IPS DF 6.9 (cell line): Measurements from ENCODE around the gene HSPB7.
A peak's percentile ranks its signal among the peaks of the same experiment; 100 is the strongest.
"Not testable (repeated sequence)": the region's sequence is repeated elsewhere in the genome, so short reads cannot be mapped to it uniquely, and the experiment has no call there.

Experiments used
- DNase-seq: peaks from one replicate; pipeline ENCODE4 v3.0.0-alpha.2; 2013; ENCODE audit warnings: low read depth, low spot score
- H3K27ac ChIP-seq: one replicate; pipeline ENCODE4 v1.5.1; 2013; ENCODE audit warnings: low read length, control low read depth
- H3K27me3 ChIP-seq: 2 replicates; pipeline ENCODE4 v1.6.1; 2013; ENCODE audit warnings: mild to moderate bottlenecking, low read length; ENCODE audit not compliant: control insufficient read depth, insufficient read depth
- H3K36me3 ChIP-seq: 2 replicates; pipeline ENCODE4 v1.6.1; 2013; ENCODE audit warnings: low read length; ENCODE audit not compliant: control insufficient read depth, insufficient read depth
- H3K4me1 ChIP-seq: 2 replicates; pipeline ENCODE4 v1.6.1; 2013; ENCODE audit warnings: low read length; ENCODE audit not compliant: control insufficient read depth, insufficient read depth
- H3K4me3 ChIP-seq: 2 replicates; pipeline ENCODE4 v1.5.1; 2013; ENCODE audit warnings: mild to moderate bottlenecking, low read length
- H3K9me3 ChIP-seq: 2 replicates; pipeline ENCODE4 v1.6.1; 2013; ENCODE audit warnings: low read length, inconsistent platforms; ENCODE audit not compliant: control insufficient read depth, insufficient read depth
- WGBS: extraction: QIAGEN DNeasy Blood & Tissue Kit; methylation state at CpG from one replicate; pipeline ENCODE4 v1.1.7; 2013; ENCODE audit warnings: mixed read lengths, missing lambda C conversion rate; ENCODE audit not compliant: insufficient read length, insufficient coverage; 5-methylcytosine and 5-hydroxymethylcytosine counted together

HSPB7 gene

GRCh38 chr1:16058394-16059120 lies 40.7 kb upstream of the HSPB7 start:
- not testable (repeated sequence) for H3K27ac ChIP-seq, H3K36me3 ChIP-seq, H3K4me3 ChIP-seq, H3K27me3 ChIP-seq, DNase-seq, H3K9me3 ChIP-seq, H3K4me1 ChIP-seq
- WGBS: no CpG with 5 or more reads among the region's 20 CpGs

DNA sequence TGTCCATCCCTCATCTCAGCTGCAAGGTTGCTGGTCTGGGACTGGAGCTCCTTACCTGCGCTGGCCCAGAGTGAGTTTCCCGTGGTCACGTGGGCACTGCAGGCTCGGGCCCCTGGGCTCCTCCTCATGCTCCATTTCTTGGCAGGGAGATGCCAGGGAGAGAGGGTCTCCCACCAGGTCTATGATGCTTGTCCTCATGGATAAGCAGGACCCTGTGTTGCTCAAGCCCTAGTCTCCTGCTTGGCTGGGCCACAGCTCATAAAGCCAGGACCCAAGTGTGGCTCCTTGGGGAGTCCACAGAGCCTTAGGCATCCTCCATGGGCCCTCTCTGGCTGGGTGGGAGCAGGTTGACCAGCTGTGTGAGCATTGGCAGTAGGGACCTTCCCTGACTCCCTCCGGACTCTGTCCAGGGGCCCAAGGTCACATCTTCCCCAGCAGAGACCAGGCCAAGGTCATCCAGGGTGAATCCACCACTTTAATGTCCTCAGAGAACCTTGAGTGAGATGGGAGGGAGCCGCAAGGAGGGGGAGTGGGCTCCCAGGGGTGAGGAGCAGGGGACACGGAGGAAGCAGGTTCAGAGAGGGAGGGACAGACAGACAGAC lies 39.6 kb upstream of the HSPB7 start:
- not testable (repeated sequence) for H3K4me3 ChIP-seq, H3K27ac ChIP-seq, H3K4me1 ChIP-seq, H3K9me3 ChIP-seq, DNase-seq, H3K27me3 ChIP-seq, H3K36me3 ChIP-seq
- no CpG with 5 or more reads among the region's 7 CpGs for WGBS

- not testable (repeated sequence) for H3K9me3 ChIP-seq, H3K4me1 ChIP-seq, H3K4me3 ChIP-seq, DNase-seq, H3K27ac ChIP-seq, H3K27me3 ChIP-seq, H3K36me3 ChIP-seq
- no CpG with 5 or more reads among the region's 4 CpGs for WGBS
Measured at GRCh38 chr1:16056521-16056912, 38.7 kb upstream of the HSPB7 start.

DNA sequence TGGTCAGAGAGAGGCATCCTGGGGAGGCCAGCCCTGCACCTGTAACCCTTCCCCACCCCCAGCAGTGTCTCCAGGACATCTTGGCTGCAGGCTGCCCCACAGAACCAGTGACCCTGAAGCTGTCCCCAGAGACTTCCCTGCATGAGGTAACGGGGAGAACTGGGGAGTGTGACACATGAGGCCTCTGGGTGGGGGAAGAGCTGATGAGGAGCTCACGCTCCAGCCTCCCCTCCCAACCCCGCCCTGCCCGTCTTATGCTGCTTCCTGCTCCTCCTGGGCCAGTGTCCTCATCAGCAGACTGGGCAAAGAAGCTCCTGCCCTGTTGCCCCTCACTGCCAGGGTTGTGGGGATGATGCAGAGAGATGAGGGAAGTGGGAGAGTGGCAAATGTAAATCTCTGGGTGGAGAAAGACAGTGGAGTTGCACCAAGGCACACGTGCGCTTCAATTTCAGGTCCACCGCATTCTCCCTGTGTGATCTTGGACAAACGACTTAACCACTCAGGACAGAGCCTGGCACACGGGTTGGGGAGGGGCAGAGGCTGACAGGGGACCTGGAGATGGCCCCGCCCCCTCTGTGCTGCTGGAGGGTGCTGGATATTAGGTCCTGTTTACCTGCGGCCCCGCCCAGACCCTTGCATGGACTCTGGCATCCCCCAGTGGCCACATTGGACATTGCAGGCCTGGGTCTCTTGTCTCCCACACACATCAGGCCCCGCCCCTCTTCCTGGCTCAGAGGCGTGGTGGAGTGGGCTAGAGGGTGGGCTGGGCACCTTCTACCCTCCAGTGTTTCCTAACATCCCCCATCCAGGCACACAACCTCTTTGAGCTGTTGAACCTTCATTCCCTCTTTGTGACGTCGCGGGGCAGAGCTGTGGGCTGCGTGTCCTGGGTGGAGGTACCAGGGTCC lies 38.0 kb upstream of the HSPB7 start:
- Histone ChIP-seq H3K27me3 (no peaks in the 10 kb centered on the region), H3K4me1 (peaks cover 3% of the 10 kb centered on the region; the same call in 1 of the 2 replicates), H3K4me3 (no peak overlapping the region), H3K9me3 (no peaks in the 10 kb centered on the region), H3K27ac (no peak overlapping the region), H3K36me3 (no peaks in the 10 kb centered on the region)
- peak; percentile 90 for DNase-seq
- WGBS: no CpG with 5 or more reads among the region's 18 CpGs

DNA sequence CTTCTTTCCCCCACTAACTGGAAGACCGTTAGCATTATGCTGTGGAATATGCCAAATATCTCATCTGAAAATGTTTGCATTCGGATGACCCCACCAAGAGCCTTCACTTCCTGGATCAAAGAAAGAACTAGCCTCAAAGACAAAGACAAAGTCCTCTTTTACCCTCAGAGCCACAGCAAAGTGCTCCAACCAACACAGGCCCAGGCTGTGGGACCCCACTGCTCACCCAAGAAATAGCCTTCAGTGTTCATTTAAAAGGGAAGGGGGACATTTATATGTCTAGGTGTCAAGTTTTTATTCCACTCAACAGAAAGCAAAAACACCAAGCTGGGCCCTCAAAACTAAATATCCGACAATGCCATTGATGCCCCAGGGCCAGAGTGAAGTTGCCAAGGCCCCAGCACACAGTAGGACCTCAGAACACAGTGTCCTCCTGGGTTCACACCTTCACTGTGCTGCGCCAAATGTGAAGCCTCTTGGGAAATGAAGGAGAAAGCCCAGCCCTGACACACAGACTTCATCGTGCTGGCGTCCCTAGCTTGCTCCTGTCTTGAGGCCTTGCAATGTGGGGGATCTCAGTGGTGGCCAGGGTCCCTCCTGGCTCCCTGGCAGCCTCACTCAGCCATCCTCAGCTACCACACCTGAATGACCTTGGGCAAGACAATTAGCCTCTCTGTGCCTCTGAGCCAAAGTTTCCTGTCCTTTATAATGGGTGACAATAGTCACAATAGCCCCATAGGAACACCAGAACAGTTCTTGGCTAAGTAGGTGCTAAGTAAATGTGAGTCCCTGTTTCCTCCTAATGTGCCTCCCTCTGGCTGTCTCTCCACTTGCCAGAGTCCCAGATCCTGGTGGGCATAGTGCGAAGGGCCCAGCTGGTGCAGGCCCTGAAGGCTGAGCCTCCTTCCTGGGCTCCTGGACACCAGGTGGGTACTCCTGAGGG lies 37.0 kb upstream of the HSPB7 start:
- WGBS: no CpG with 5 or more reads among the region's 7 CpGs
- Histone ChIP-seq H3K27me3 (no peaks in the 10 kb centered on the region), H3K27ac (no peak overlapping the region), H3K36me3 (no peaks in the 10 kb centered on the region), H3K9me3 (no peaks in the 10 kb centered on the region), H3K4me1 (peaks cover 8% of the 10 kb centered on the region), H3K4me3 (no peak overlapping the region)
- no peak for DNase-seq

GRCh38 chr1:16053781-16054502 lies 36.1 kb upstream of the HSPB7 start:
- DNase-seq: no peak
- H3K4me1 ChIP-seq: peaks cover 10% of the 10 kb centered on the region
- H3K4me3 ChIP-seq: no peak overlapping the region
- H3K27me3 ChIP-seq: no peaks in the 10 kb centered on the region
- H3K27ac ChIP-seq: no peak overlapping the region
- H3K36me3 ChIP-seq: no peaks in the 10 kb centered on the region
- WGBS: no CpG with 5 or more reads among the region's 8 CpGs
- H3K9me3 ChIP-seq: no peaks in the 10 kb centered on the region

- H3K27ac ChIP-seq, H3K9me3 ChIP-seq, H3K36me3 ChIP-seq, DNase-seq, H3K27me3 ChIP-seq, H3K4me3 ChIP-seq: not testable (repeated sequence)
- H3K4me1 ChIP-seq: peaks cover 12% of the 10 kb centered on the region
- no CpG with 5 or more reads among the region's 12 CpGs for WGBS
Measured at GRCh38 chr1:16051949-16052348, 34.1 kb upstream of the HSPB7 start.

DNA sequence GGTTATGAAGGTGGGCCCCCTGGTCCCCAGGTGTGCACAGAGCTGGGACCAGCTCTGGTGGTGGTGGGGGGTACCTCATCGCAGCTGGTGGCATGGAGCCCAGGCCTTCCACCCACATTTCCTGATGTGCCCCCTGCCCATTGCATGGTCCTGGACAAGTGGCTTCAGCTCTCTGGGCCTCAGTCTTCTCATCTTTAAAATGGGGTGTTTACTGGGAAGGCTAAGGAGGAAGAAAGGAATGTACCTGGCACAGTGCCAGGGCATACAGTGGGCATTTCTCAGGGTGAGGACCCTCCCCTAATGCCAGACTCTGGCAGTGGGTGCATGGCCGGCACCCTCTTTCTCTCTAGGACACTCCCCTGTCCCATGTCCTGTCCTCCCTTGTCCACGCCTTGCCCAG lies 33.2 kb upstream of the HSPB7 start:
- Histone ChIP-seq H3K9me3 (no peaks in the 10 kb centered on the region), H3K4me3 (no peak overlapping the region), H3K4me1 (peaks cover 12% of the 10 kb centered on the region), H3K27ac (no peak overlapping the region), H3K27me3 (no peaks in the 10 kb centered on the region), H3K36me3 (no peaks in the 10 kb centered on the region)
- no peak for DNase-seq
- no CpG with 5 or more reads among the region's 3 CpGs for WGBS

- Histone ChIP-seq H3K9me3 (no peaks in the 10 kb centered on the region), H3K36me3 (no peaks in the 10 kb centered on the region), H3K27me3 (no peaks in the 10 kb centered on the region), H3K4me1 (peaks cover 9% of the 10 kb centered on the region; the same call in 1 of the 2 replicates), H3K4me3 (no peak overlapping the region), H3K27ac (no peak overlapping the region)
- no peak for DNase-seq
- no CpG with 5 or more reads among the region's 7 CpGs for WGBS
Measured at GRCh38 chr1:16050328-16050727, 32.5 kb upstream of the HSPB7 start.
